IPS-NIHi7 (cell line): ENCODE measurements around the gene WBP2.
A peak's percentile ranks its signal among the peaks of the same experiment; 100 is the strongest.
"Not testable (repeated sequence)": the region's sequence is repeated elsewhere in the genome, so short reads cannot be mapped to it uniquely, and the experiment has no call there.

ENCODE experiments used
- DNase-seq: peaks from one replicate; pipeline ENCODE4 v3.0.0; 2012; ENCODE audit warnings: mixed read lengths; ENCODE audit errors: extremely low spot score

Gene WBP2

DNA sequence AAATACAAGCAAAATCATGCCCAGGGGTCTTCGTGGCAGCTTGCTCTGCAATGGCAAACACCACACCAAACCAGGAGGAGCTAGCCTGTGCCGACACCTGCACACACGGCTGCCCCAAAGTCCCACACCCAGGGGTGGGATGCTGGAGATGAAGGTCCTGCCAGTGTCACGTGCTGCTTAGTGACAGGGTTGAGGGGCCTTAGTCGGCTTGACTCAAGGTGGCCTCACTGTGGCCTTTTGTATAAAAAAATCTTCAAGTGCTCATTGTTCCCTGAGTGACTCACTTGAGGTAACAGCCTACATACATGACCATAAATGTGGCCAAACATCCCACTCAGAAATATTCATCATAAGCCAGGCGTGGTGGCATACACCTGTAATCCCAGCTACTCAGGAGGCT is 34.3 kb upstream of the WBP2 start:
- no peak for DNase-seq

DNA sequence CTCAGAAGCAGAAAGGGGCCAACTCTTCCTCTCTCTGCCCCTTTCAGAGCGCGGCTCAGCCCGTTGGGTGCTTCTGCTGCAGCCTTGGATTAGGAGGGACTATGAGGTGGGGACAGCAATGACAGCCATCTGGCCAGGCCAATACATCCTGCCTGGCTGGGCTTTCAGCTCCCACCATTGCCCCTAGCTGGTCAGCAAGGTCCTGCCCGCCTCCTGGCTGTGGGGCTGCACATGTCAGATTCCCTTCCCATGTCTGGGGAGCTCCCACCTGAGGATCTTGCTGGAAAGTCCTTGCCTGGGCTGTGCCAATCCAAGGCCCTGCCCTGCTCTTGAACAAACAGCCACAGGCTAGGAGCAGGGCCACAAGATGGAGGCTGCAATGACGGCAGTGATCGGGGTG is 33.3 kb upstream of the WBP2 start:
- no peak for DNase-seq

DNA sequence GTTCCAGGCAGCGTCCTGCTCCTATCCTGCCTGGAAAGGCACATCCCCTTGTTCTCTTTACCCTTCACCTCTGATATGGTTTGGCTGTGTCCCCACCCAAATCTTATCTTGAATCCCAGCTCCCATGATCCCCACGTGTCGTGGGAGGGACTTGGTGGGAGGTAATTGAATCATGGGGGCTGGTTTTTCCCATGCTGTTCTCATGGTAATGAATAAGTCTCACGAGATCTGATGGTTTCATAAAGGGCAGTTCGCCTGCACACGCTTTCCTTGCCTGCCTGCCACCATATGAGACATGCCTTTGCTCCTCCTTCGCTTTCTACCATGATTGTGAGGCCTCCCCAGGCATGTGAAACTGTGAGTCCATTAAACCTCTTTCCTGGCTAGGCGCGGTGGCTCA is 30.7 kb upstream of the WBP2 start:
- not testable (repeated sequence) for DNase-seq

DNA sequence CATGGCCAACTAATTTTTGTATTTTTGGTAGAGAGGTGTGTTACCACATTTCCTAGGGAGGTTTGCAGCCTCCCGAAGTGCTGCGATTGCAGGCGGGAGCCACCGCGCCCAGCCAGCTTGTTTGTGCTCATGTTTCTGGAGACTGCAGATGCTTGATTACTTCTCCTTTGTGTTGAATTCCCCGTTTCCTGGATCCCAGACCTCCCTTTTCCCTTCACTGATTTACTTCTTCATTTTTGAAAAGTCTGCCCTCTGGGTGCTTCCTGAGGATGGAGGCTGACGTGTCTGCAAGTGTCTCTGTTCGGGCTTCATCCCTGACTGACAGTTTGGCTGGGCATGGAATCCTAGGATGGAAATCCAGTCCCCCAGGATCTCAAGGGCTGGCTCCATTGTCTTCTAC is 30.3 kb upstream of the WBP2 start:
- DNase-seq = no peak

DNA sequence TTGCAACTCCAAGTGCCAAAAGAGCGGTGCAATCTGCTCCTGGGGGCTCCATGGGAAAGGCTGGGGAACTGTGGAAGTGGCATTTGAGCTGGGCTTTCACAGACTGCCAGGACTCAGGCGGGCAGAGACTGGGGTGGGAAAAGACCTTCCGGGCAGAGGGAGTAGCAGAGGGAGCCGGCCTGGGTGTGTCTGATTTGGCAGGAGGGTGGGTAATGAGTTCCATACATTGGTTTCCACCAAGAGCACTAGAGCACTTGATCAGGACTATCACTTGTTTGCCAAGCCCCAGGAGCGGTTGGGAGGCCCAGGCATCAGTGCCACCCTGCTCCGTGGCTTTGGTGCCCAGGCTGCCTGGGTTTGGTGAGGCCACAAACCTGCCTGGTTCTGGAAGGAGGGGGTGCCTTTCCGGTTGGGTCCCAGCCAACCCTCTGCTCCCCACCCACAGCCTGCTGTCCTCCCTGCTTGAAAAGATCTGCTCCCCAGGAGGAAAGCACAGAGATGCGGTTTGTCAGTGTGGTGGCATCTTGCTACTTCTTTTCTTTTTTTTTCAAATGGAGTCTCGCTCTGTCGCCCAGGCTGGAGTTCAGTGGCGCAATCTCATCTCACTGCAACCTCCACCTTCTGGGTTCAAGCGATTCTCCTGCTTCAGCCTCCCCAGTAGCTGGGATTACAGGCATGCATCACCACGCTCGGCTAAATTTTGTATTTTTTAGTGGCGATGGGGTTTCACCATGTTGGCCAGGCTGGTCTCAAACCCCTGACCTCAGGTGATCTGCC is 26.7 kb upstream of the WBP2 start:
- no peak for DNase-seq

DNA sequence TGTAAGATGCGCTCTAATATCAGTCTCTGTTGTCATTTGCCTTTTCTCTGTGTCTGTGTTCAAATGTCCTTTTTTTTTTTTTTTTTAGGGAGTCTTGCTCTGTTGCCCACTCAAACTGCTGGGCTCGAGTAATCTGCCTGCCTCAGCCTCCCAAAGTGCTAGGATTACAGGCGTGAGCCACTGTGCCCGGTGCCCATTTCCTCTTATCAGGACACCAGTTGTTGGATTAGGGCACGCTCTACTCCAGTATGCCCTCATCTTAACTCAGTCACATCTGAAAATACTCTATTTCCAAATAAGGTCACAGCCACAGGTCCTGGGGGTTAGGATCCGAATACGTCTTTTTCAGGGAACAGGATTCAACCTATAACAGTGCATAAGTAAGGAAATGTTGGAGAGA is 25.1 kb upstream of the WBP2 start:
- no peak for DNase-seq

DNA sequence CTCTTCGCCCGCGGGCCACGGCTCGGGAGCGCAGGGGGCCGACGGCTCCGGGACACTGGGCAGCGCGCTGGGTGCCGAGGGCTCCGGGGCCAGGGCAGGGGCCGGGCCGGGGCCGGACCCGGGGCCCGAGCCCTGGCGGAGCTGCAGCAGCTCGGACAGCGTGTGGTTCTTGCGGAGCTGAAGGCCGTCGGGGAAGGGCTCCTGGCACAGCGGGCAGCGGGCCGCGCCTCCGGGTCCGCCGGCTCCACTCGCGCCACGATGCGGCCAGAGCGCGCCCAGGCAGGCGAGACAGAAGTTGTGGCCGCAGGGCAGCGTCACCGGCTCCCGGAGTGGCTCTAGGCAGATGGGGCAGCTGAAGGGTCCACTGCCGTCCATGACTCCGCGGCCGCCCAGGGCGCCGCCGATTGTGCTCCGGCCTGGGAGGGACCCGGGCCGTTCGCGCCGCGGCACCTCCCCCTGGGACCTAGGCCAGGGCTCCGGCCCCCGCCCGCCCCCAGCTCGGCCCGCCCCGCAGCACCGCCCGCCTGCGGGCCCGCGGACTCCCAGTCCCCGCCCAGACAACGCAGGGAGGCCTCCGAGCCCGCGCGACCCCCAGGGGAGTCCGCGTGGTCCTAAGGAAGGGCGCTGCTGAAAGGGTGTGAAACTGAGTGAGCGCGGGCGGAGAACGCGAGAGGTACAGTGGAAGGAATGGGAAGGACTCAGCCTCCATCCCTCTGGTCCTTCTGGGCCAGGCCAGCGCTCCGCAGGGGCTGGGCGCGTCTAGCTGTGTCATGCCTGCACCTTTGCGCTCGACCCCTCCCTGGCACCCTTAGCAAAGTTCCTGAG is 23.3 kb upstream of the WBP2 start, which contains the start of gene TRIM47:
TRIM47 (minus strand) TSS at position 408 of the 825 bp plus-strand sequence; CDS start at position 375, 33 bp downstream.
- no peak for DNase-seq

DNA sequence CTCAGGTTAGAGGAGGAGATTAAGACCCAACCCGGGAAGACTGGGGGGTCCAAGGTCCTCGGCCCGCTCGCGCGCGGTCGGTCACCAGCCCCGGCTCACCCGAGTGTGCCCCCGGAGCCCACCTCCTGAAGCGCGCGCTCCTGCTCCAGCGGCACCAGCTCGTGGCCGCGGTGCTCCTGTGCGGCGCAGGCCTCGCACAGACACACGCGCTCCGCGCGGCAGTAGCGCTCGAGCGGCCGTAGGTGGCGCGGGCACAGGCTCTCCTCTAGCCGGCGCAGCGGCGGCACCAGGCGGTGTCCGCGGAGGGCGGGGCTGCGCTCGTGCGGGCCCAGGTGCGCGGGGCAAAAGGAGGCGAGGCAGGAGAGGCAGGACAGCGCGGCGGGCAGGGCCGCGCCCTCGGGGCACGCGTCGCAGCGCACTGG is 22.6 kb upstream of the WBP2 start:
- DNase-seq = peak; percentile 77

DNA sequence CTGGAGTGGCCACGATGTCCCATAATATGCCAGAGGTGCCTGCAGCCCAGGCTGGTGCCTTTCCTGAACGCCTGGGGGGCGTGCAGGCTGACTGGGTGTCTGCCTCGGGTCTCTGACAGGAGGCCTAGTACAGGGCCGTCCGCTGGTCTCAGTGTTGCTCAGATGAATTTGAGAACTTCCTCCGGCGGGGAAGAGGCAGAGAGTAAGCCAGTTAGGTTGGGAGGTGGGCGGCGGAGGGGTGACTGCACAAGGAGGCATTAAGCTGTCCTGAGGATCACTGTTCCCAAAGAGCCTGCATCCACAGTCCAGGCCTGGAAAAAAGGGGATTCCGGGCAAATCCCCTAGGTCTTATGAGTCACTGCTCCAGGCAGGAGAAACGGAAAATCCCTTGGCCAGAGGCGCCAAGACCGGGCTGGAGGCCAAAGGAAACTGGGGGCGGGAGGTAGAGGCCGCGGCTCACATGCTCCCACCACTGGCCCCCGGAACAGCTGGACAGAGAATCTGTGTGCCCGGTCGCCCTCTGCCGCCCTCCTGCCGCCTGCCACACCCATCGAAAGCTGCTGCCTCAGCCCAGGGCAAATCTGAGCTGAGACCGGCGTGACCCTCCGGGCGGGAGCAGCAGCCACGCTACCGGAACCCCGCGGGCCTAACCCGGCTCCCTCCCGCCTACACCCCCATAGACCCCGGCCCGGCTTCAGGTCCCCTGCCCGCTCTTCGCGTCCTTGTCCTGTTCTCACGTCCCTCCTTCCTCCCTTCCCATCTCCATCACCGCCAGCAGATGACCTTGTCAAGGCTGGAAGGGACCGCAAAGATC is 22.0 kb upstream of the WBP2 start:
- DNase-seq = no peak

DNA sequence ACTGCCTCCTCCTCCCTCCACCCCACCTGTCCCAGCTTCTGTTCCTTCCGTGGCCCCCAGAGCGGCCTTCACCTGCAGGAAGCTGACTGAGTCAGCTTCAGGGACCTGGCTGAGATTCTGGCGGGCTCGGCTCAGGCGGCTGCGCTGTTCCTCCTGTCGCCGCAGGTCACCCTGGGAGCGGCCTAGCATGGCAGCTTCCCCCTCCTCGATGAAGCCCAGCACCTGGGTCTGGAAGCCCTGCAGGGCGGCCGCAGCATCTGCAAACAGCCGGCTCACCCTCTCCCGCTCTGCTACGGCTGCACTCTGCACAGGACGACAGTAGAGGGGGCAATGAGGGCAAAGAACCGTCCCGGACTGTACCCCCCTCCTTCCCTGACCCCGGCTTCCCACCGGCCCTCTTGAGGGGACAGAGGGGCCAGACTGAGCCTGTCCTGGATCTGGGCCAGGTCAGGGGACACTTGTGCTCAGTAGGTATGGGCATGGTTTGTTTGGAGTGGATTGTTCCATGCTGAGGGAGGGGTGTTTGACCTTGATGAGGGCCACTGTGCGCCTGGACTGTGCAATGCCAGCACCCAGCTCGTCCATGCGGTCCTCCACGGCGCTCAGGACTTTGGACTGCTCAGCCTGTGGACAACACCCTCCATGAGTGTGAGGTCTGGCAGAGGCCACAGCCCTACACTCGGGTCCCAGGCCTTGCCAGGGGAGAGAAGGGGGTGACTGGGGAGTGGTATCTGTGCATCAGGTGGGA is 21.2 kb upstream of the WBP2 start:
- peak; percentile 61 for DNase-seq

DNA sequence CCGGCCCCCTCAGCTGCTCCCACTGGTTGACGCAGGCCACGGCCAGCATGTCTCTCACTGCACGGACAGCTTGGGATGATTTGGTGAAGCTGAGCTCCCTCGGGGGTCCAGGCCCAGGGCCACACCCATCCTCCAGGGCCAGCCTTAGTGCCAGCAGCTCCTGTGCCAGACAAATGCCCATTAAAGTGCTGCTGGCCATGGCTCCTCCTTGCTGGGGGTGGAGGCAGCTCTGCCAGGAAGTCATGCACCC is 20.7 kb upstream of the WBP2 start:
- no peak for DNase-seq

DNA sequence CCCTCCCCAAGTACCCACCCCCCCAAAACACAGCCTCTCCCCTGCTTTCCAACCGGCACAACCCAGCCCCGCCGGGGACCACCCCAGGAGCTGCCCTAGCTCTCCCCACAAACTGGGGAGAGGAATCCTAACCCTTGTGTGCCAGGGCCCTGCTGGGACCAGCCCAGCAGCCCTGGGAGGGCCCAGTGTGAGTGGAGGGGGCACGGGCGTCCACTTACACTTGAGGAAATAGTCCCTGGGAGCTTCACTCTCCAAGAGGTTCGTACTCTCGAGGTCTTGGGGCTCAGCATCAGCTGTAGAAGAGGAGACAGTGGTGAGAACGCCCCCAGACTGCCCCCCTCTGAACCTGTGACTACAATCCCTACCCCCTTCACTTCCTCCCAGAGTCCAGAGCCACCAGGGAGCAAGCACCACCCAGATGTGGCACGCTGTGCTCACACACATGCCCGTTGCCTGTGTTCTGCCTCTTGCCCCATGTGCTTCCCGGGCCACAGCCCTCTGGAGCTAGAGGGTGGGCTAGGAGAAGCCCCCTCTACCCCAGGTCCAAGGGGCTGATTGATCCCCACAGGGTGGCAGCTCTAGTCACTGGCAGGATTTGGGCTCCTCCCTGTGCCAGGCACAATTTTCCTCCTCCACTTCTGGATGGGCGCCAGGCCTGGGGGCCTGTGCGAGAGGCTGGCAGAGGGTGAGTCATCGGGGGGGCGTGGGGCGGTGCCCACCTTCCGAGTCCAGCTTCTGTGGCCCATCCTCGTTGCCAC is 20.2 kb upstream of the WBP2 start:
- DNase-seq = no peak

DNA sequence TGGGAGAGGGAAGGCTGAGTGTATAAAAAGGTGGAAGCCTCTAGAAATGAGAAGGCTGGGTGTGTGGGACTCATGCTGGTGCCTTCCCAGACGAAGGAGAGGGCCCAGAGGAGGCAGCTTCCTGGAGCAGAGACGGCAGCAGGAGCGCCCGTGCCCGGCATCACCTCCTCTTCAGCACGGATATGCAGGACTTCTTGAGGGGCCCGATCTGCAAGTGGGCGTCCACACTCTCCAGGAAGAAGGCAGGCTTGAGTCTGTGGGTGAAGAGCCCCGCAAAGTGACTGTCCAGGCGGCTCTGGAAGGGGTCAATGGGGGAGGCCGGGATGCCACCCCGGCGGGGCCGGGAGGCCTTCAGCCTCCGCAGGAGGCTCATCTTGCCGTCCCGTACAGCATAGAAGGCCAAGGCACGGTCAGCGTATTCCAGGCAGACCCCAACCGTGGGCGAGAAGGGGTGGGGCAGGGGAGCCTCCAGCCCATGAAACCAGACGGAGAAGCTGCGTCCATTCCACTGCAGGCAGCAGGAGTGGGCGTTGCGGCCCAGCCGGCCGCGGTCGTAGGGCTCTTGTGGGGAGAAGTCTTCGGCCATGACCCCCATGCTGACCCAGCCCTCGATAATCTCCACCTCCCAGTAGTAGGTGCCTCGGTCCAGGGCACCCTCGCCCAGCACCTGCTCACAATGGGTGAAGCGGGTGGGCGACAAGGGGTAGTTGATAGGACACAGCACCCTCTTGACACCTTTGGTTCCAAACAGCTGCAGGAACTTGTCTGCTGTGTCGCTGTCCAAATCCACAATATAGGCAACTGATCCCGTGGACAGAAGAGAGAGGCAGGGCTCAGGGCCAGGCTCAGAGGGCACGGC is 19.4 kb upstream of the WBP2 start:
- no peak for DNase-seq

DNA sequence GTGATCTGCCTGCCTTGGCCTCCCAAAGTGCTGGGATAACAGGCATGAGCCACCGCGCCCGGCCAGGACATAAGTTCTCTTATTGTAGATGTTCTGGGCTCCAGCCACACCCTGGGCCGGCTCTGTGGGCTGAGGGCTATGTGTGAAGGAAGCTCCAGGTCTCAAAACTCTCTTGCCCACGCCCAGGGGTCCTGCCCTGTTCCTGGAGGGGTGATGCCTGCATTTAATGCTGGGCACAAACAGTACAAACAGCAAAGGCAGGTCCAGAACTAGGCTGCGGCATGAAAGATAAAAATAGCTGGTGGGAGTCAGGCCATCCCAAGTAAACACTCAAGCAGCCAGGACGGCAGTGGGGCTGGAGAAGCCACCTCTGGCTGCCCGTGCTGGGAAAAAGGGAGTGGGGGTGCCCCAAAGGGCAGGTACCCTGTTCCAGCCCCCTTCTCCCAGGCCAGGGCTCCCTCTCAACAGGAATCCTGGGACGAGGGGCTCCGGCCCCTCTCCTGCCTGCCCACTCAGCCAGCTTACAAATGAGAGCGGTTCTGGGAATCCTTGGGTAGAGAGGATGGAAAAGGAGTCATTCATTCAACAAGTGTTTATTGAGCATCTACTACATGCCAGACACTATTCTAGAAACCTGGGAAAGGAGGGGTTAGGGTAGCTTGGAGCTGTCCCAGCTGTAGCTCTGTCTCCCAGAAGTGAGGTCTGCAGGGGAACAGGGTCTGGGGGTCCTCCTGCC is 18.6 kb upstream of the WBP2 start:
- no peak for DNase-seq

DNA sequence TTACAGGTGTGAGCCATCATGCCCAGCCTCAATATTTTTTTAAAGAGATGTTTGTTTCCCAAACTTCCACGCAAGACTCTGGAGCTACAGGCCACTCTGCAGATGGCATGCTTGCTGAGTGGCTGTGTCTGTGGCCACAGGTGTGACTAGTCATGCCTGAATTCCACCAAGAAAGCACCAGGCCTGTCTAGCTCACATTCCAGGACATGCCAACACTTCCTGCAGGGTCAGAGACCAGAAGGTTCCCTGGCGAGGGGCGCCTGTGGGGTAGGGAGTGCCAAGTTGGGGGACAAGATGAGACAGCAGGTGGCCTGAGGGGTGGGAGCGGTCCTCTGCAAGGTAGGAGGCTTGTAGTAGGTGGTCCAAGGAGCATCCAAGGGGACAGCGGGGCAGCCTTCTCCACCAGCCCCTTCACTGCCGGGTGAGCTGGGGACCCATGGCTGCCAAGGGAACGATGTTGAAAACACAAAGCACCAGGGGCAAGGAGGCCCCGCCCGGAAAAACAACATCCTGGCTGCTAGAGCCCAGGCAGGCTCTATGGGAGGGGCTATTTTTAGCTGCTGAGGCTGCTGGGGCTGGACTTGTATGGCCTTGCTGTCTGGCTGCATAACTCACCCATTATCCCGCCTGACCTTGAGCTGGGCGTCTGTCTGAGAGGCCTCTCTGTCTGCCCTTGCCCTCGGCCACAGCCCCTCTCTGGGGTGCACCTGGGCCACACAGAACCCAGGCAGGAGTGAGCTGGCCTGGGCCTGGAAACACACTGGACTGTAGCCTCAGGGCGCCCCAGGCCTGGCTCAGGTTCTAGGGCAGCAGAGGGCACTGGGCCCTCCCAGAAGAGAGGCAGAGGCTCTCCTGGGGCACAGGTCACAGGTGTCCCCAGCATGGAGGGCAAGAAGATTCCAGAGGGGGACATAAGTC is 17.6 kb upstream of the WBP2 start:
- DNase-seq = no peak

DNA sequence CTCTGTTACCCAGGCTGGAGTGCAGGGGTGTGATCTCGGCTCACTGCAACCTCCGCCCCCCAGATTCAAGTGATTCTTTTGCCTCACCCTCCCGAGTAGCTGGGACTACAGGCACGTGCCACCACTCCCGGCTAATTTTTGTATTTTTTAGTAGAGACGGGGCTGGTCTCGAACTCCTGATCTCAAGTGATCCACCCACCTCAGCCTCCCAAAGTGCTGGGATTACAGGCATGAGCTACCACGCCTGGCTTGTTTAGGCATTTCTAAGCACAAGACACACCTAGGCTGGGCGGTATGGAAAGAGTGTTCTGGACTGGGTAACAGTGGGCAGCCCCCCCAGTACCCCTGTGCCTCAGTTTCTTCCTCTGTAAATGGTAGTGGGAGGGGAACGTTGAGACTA is 15.1 kb upstream of the WBP2 start:
- not testable (repeated sequence) for DNase-seq

DNA sequence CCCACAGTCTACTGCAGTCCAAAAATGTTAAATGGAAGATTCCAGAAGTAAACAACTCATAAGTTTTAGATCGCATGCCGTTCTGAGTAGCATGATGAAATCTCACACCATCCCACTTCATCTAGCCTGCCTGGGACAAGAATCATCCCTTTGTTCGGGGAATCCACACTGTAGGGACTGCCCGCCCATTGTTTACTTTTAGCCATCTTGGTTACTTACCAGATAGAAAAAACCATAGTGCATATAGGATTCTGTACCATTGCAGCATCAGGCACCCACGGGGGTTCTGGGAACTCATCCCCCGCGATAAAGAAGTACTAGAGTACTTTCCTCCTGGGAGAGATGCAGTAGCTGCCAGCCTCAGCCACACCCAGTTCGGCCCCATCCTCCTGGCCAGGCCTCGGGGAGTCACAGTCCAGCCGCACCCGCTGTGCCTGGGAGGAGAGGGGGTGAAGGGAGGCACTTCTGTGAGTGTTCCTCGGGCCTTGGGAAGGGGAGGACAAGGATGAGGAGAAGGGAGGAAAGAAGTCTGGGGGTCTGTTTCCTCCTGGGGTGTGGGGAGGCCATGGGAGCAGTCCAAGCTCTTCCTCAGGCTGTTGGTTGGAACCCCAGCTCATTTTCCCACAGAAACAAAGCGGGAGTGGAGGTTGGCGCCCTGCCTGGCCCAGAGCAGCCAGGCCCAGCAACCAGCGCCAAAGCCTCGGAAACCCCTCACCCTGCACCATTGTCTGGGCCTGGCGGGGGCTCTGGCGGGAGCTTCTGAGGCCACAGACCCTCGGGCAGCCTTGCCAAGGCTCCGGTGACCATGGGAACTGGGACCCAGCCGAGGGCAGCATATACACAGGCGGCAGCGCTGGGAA is 14.4 kb upstream of the WBP2 start:
- DNase-seq = no peak
